Mesendoderm (in vitro differentiated cells): Measurements from ENCODE around the gene SIN3B.

Source experiments
- DNase-seq: peaks from one replicate; pipeline ENCODE4 v3.0.0; 2013
- H2AK5ac ChIP-seq: 2 replicates; pipeline ENCODE4 v1.6.1; 2013; ENCODE audit warnings: low read length, inconsistent platforms
- H2BK120ac ChIP-seq: 2 replicates; pipeline ENCODE4 v1.6.1; 2013; ENCODE audit warnings: low read depth, mild to moderate bottlenecking, low read length, moderate library complexity, mixed read lengths
- H2BK15ac ChIP-seq: replicated peaks from 2 replicates; pipeline ENCODE4 v1.6.1; 2013; ENCODE audit warnings: low read depth, mild to moderate bottlenecking, moderate library complexity
- H2BK5ac ChIP-seq: 2 replicates; pipeline ENCODE4 v1.6.1; 2013; ENCODE audit warnings: low read length, inconsistent platforms
- H3K18ac ChIP-seq: 2 replicates; pipeline ENCODE4 v1.6.1; 2013; ENCODE audit warnings: mild to moderate bottlenecking, low read length, mixed read lengths
- H3K23ac ChIP-seq: one replicate; pipeline ENCODE4 v1.6.1; 2013; ENCODE audit warnings: low read length
- H3K27ac ChIP-seq: 2 replicates; pipeline ENCODE4 v1.5.1; 2013; ENCODE audit warnings: low read depth, mild to moderate bottlenecking, inconsistent platforms, low read length, moderate library complexity
- H3K27me3 ChIP-seq: 2 replicates; pipeline ENCODE4 v1.6.1; 2013; ENCODE audit warnings: low read length, control low read depth, mild to moderate bottlenecking, inconsistent platforms; ENCODE audit not compliant: insufficient read depth, poor library complexity
- H3K36me3 ChIP-seq: 2 replicates; pipeline ENCODE4 v1.6.1; 2013; ENCODE audit warnings: low read length, inconsistent platforms; ENCODE audit not compliant: control insufficient read depth, insufficient read depth
- H3K4ac ChIP-seq: one replicate; pipeline ENCODE4 v1.6.1; 2013; ENCODE audit warnings: low read depth, mild to moderate bottlenecking, low read length, moderate library complexity
- H3K4me1 ChIP-seq: 2 replicates; pipeline ENCODE4 v1.6.1; 2013; ENCODE audit warnings: low read depth, low read length, inconsistent platforms; ENCODE audit not compliant: control insufficient read depth
- H3K4me2 ChIP-seq: 2 replicates; pipeline ENCODE4 v1.6.1; 2013; ENCODE audit warnings: low read length
- H3K4me3 ChIP-seq: 2 replicates; pipeline ENCODE4 v1.5.1; 2013; ENCODE audit warnings: mild to moderate bottlenecking, low read length
- H3K56ac ChIP-seq: one replicate; pipeline ENCODE4 v1.6.1; 2013; ENCODE audit warnings: low read length
- H3K79me1 ChIP-seq: 2 replicates; pipeline ENCODE4 v1.6.1; 2013; ENCODE audit warnings: low read length, inconsistent platforms
- H3K79me2 ChIP-seq: 2 replicates; pipeline ENCODE4 v1.6.1; 2013; ENCODE audit warnings: mild to moderate bottlenecking, low read length; ENCODE audit not compliant: control insufficient read depth, insufficient read depth
- H3K9ac ChIP-seq: 2 replicates; pipeline ENCODE4 v1.6.1; 2013; ENCODE audit warnings: low read length, inconsistent platforms
- H4K5ac ChIP-seq: one replicate; pipeline ENCODE4 v1.6.1; 2013; ENCODE audit warnings: low read length
- H4K8ac ChIP-seq: one replicate; pipeline ENCODE4 v1.6.1; 2013; ENCODE audit warnings: low read depth, mild to moderate bottlenecking, control low read depth, low read length, moderate library complexity
- WGBS: extraction: QIAGEN DNeasy Blood & Tissue Kit; methylation state at CpG from one replicate; pipeline ENCODE4 v1.1.7; 2013; ENCODE audit warnings: low lambda C conversion rate, missing lambda C conversion rate; ENCODE audit not compliant: insufficient coverage; ENCODE audit errors: extremely low coverage; 5-methylcytosine and 5-hydroxymethylcytosine counted together

The SIN3B gene

GRCh38 chr19:16914421-16914820, 85.2 kb downstream of the SIN3B start:
- Histone ChIP-seq H3K56ac (no peak overlapping the region), H3K4me3 (no peak overlapping the region), H3K27ac (no peak overlapping the region), H3K4ac (no peak overlapping the region), H3K79me2 (no peaks in the 10 kb centered on the region), H3K36me3 (no peaks in the 10 kb centered on the region), H4K5ac (no peak overlapping the region), H3K79me1 (no peaks in the 10 kb centered on the region), H3K27me3 (no peaks in the 10 kb centered on the region), H2BK5ac (no peak overlapping the region), H3K9ac (no peak overlapping the region), H2AK5ac (no peak overlapping the region), H2BK15ac (no peak overlapping the region), H3K23ac (no peak overlapping the region), H3K4me1 (no peaks in the 10 kb centered on the region), H2BK120ac (no peak overlapping the region), H3K4me2 (no peak overlapping the region), H3K18ac (no peak overlapping the region), H4K8ac (no peak overlapping the region)
- no CpG with 5 or more reads among the region's 11 CpGs for whole genome bisulfite sequencing
- no peak for DNase-seq

- Histone ChIP-seq H4K5ac (no peak overlapping the region), H3K4me2 (no peak overlapping the region), H3K36me3 (no peaks in the 10 kb centered on the region), H3K56ac (no peak overlapping the region), H3K79me2 (no peaks in the 10 kb centered on the region), H2BK15ac (no peak overlapping the region), H3K18ac (no peak overlapping the region), H2AK5ac (no peak overlapping the region), H3K79me1 (no peaks in the 10 kb centered on the region), H2BK5ac (no peak overlapping the region), H3K27ac (no peak overlapping the region), H4K8ac (no peak overlapping the region), H3K23ac (no peak overlapping the region), H2BK120ac (no peak overlapping the region), H3K27me3 (no peaks in the 10 kb centered on the region), H3K9ac (no peak overlapping the region), H3K4me1 (no peaks in the 10 kb centered on the region), H3K4ac (no peak overlapping the region), H3K4me3 (no peak overlapping the region)
- WGBS: no CpG with 5 or more reads among the region's 3 CpGs
- DNase-seq: no peak
Observed at GRCh38 chr19:16915135-16915534, 85.9 kb downstream of the SIN3B start.

GRCh38 chr19:16915734-16916133, 86.5 kb downstream of the SIN3B start:
- H3K79me1 ChIP-seq: no peaks in the 10 kb centered on the region

GRCh38 chr19:16917401-16917800, 88.2 kb downstream of the SIN3B start:
- Histone ChIP-seq H2BK5ac (no peak overlapping the region), H3K4me3 (no peak overlapping the region), H4K5ac (no peak overlapping the region), H3K4ac (no peak overlapping the region), H2BK15ac (no peak overlapping the region), H3K79me2 (no peaks in the 10 kb centered on the region), H2BK120ac (no peak overlapping the region), H2AK5ac (no peak overlapping the region), H3K4me2 (no peak overlapping the region), H3K4me1 (no peaks in the 10 kb centered on the region), H3K27me3 (no peaks in the 10 kb centered on the region), H3K9ac (no peak overlapping the region), H3K36me3 (no peaks in the 10 kb centered on the region), H3K18ac (no peak overlapping the region), H3K79me1 (no peaks in the 10 kb centered on the region), H3K56ac (no peak overlapping the region), H3K23ac (no peak overlapping the region), H4K8ac (no peak overlapping the region), H3K27ac (no peak overlapping the region)
- no CpG with 5 or more reads among the region's 7 CpGs for WGBS
- no peak for DNase-seq

More at GRCh38 chr19:16915734-16916133, 86.5 kb downstream of the SIN3B start:
- no CpG with 5 or more reads among the region's 3 CpGs for WGBS
- Histone ChIP-seq H3K4me1 (no peaks in the 10 kb centered on the region), H3K79me2 (no peaks in the 10 kb centered on the region), H3K18ac (no peak overlapping the region), H2BK15ac (no peak overlapping the region), H3K9ac (no peak overlapping the region), H2BK120ac (no peak overlapping the region), H4K5ac (no peak overlapping the region), H3K23ac (no peak overlapping the region), H3K4me2 (no peak overlapping the region), H3K56ac (no peak overlapping the region), H3K4ac (no peak overlapping the region), H3K4me3 (no peak overlapping the region), H2AK5ac (no peak overlapping the region), H3K36me3 (no peaks in the 10 kb centered on the region), H3K27ac (no peak overlapping the region), H3K27me3 (no peaks in the 10 kb centered on the region), H4K8ac (no peak overlapping the region), H2BK5ac (no peak overlapping the region)
- no peak for DNase-seq

- Histone ChIP-seq H3K56ac (no peak overlapping the region), H4K5ac (no peak overlapping the region), H3K4me1 (no peaks in the 10 kb centered on the region), H3K4me3 (no peak overlapping the region), H3K4me2 (no peak overlapping the region), H3K23ac (no peak overlapping the region), H2AK5ac (no peak overlapping the region), H3K4ac (no peak overlapping the region), H3K9ac (no peak overlapping the region), H2BK5ac (no peak overlapping the region), H2BK15ac (no peak overlapping the region), H3K79me2 (no peaks in the 10 kb centered on the region), H2BK120ac (no peak overlapping the region), H3K79me1 (no peaks in the 10 kb centered on the region), H3K27me3 (no peaks in the 10 kb centered on the region), H3K36me3 (no peaks in the 10 kb centered on the region), H3K27ac (no peak overlapping the region), H4K8ac (no peak overlapping the region), H3K18ac (no peak overlapping the region)
- no peak for DNase-seq
- WGBS: no CpG with 5 or more reads among the region's 4 CpGs
Observed at GRCh38 chr19:16919496-16919895, 90.3 kb downstream of the SIN3B start.

GRCh38 chr19:16920816-16921529, 91.8 kb downstream of the SIN3B start:
- H2BK5ac ChIP-seq: no peak overlapping the region
- no peak overlapping the region for H3K18ac ChIP-seq
- peak; percentile 13 for DNase-seq
- H4K8ac ChIP-seq: no peak overlapping the region
- H3K27ac ChIP-seq: no peak overlapping the region
- no peak overlapping the region for H2BK120ac ChIP-seq
- no peak overlapping the region for H3K4me3 ChIP-seq
- H2BK15ac ChIP-seq: no peak overlapping the region
- H3K56ac ChIP-seq: no peak overlapping the region
- H3K4me1 ChIP-seq: no peaks in the 10 kb centered on the region
- no peak overlapping the region for H2AK5ac ChIP-seq
- H3K23ac ChIP-seq: no peak overlapping the region
- no peak overlapping the region for H4K5ac ChIP-seq
- H3K36me3 ChIP-seq: no peaks in the 10 kb centered on the region
- H3K4me2 ChIP-seq: no peak overlapping the region
- H3K79me2 ChIP-seq: no peaks in the 10 kb centered on the region
- no CpG with 5 or more reads among the region's 12 CpGs for WGBS
- H3K9ac ChIP-seq: no peak overlapping the region
- H3K79me1 ChIP-seq: no peaks in the 10 kb centered on the region
- H3K27me3 ChIP-seq: no peaks in the 10 kb centered on the region
- no peak overlapping the region for H3K4ac ChIP-seq
